ENCODE measurements around the gene FAM161A.
"Not testable (repeated sequence)": the region's sequence is repeated elsewhere in the genome, so short reads cannot be mapped to it uniquely, and the experiment has no call there.

DNA sequence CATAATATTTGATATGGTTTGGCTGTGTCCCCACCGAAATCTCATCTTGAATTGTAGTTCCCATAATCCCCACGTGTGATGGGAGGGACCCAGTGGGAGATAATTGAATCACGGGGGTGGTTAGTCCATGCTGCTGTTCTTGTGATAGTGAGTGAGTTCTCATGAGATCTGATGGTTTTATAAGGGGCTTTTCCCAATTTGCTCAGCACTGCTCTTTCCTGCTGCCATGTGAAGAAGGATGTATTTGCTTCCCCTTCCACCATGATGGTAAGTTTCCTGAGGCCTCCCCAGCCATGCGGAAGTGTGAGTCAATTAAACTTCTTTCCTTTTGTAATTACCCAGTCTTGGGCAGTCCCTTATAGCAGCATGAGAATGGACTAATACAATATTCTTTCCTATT lies 56.4 kb downstream of the FAM161A start:
- TF ChIP-seq ZNF274 (IDR thresholded peaks at IDR 0.05; ENCODE audit: low read depth, low read length); YY1 (IDR thresholded peaks at IDR 0.05; ENCODE audit: insufficient read depth, insufficient read length): not testable (repeated sequence)
